Liver (tissue), 9 donors: Measurements from ENCODE around the gene HMGA1. TPM values are rescaled to one million over a fixed set of nuclear protein-coding genes. Genes with fewer than 3 reads are reported as not detected.
"Not testable (repeated sequence)": the region's sequence is repeated elsewhere in the genome, so short reads cannot be mapped to it uniquely, and the experiment has no call there.

Experiments used
- DNase-seq: peaks from one replicate; pipeline ENCODE4 v3.0.0-alpha.2; 2017; ENCODE audit warnings: low spot score
- H3K27ac ChIP-seq, 2 donors: one replicate each; pipeline ENCODE4 v1.7.0; 2013; ENCODE audit warnings: inconsistent platforms in 2 of 2, low read length in 2 of 2, control low read depth in 1 of 2, low read depth in 1 of 2, mild to moderate bottlenecking in 1 of 2
- H3K27me3 ChIP-seq, 4 donors: one replicate each; pipeline versions ENCODE4 v1.6.1 to v1.7.0; 2013; ENCODE audit warnings: low read length in 3 of 4, inconsistent platforms in 1 of 4, mild to moderate bottlenecking in 1 of 4, moderate library complexity in 1 of 4; ENCODE audit not compliant: control insufficient read depth in 4 of 4, insufficient read depth in 4 of 4
- H3K36me3 ChIP-seq, 4 donors: one replicate each; pipeline versions ENCODE4 v1.6.1 to v1.7.0; 2013; ENCODE audit warnings: low read length in 3 of 4, mild to moderate bottlenecking in 3 of 4, low read depth in 1 of 4, moderate library complexity in 1 of 4; ENCODE audit not compliant: control insufficient read depth in 4 of 4, insufficient read depth in 3 of 4
- H3K4me1 ChIP-seq, 4 donors: one replicate each; pipeline versions ENCODE4 v1.6.1 to v1.7.0; 2013; ENCODE audit warnings: low read length in 3 of 4, mild to moderate bottlenecking in 3 of 4, moderate library complexity in 1 of 4; ENCODE audit not compliant: control insufficient read depth in 4 of 4, insufficient read depth in 4 of 4
- H3K4me3 ChIP-seq, 3 donors: one replicate each; pipeline versions ENCODE4 v1.6.1 to v1.7.0; 2013; ENCODE audit warnings: low read length in 3 of 3, control low read depth in 1 of 3, low read depth in 1 of 3, mild to moderate bottlenecking in 1 of 3
- H3K9ac ChIP-seq, 2 donors: one replicate each; pipeline ENCODE4 v1.7.0; 2013; ENCODE audit warnings: low read length in 2 of 2, mild to moderate bottlenecking in 2 of 2, moderate library complexity in 2 of 2, control low read depth in 1 of 2, low read depth in 1 of 2
- H3K9me3 ChIP-seq, 4 donors: one replicate each; pipeline versions ENCODE4 v1.6.1 to v1.7.0; 2013; ENCODE audit warnings: low read length in 3 of 4; ENCODE audit not compliant: control insufficient read depth in 4 of 4
- EGR1 ChIP-seq, 2 donors: IDR thresholded peaks; 2 replicates each; pipeline ENCODE4 v1.6.1; 2016 to 2018; ENCODE audit warnings: antibody characterized with exemption in 2 of 2, low read depth in 2 of 2
- FOXA1 ChIP-seq: IDR thresholded peaks from 2 replicates; pipeline ENCODE4 v1.6.1; 2016; ENCODE audit warnings: antibody characterized with exemption
- GABPA ChIP-seq, 2 donors: IDR thresholded peaks in 1 of 2; conservative IDR thresholded peaks in 1 of 2; 2 replicates each; pipeline ENCODE4 v1.6.1; 2016; ENCODE audit warnings: antibody characterized with exemption in 2 of 2, mild to moderate bottlenecking in 1 of 2, moderate library complexity in 1 of 2
- JUND ChIP-seq, 2 donors: IDR thresholded peaks; 2 replicates each; pipeline ENCODE4 v1.6.1; 2016; ENCODE audit warnings: antibody characterized with exemption in 2 of 2
- RAD21 ChIP-seq, 2 donors: IDR thresholded peaks; 2 replicates each; pipeline ENCODE4 v1.6.1; 2016; ENCODE audit warnings: antibody characterized with exemption in 2 of 2, mild to moderate bottlenecking in 2 of 2
- RXRA ChIP-seq, 2 donors: IDR thresholded peaks; 2 replicates each; pipeline ENCODE4 v1.6.1; 2017 to 2018; ENCODE audit warnings: antibody characterized with exemption in 2 of 2, mild to moderate bottlenecking in 1 of 2
- SP1 ChIP-seq: IDR thresholded peaks from 2 replicates; pipeline ENCODE4 v1.6.1; 2018; ENCODE audit warnings: antibody characterized with exemption, mild to moderate bottlenecking
- TAF1 ChIP-seq: conservative IDR thresholded peaks from 2 replicates; pipeline ENCODE4 v1.6.1; 2016; ENCODE audit warnings: antibody characterized with exemption, mild to moderate bottlenecking
- WGBS: extraction: QIAGEN DNeasy Blood & Tissue Kit; methylation state at CpG from one replicate; pipeline ENCODE4 v1.1.7; 2013; 5-methylcytosine and 5-hydroxymethylcytosine counted together
- polyA plus RNA-seq, 2 donors: library from polyadenylated mRNA; stranded (reverse) in 1 of 2; unstranded in 1 of 2; fragments of 200-250 nt in 1 of 2; fragments of >200 nt in 1 of 2; fragmentation: Nextera tagmentation in 1 of 2; extraction: Ambion mirVana in 1 of 2; gene quantifications; one replicate each; pipeline versions ENCODE4 v1.2.1 to v1.2.3, GENCODE V29; 2013 to 2015
- total RNA-seq, 2 donors: library from RNA; depleted of rRNA; stranded (reverse); fragments of >200 nt; gene quantifications; one replicate each; pipeline ENCODE4 v1.2.3, GENCODE V29; 2014
- TF ChIP-seq, protein P1 (sequence below): IDR thresholded peaks from 2 replicates; pipeline ENCODE4 v1.6.1; 2016; ENCODE audit warnings: antibody characterized with exemption
- TF ChIP-seq, protein P2 (sequence below): IDR thresholded peaks from 2 replicates; pipeline ENCODE4 v1.6.1; 2016; ENCODE audit warnings: antibody characterized with exemption
- TF ChIP-seq, protein P3 (sequence below): IDR thresholded peaks from 2 replicates; pipeline ENCODE4 v1.6.1; 2016; ENCODE audit warnings: antibody characterized with exemption
- TF ChIP-seq, protein P4 (sequence below): IDR thresholded peaks from 2 replicates; pipeline ENCODE4 v1.6.1; 2016; ENCODE audit warnings: antibody characterized with exemption, mild to moderate bottlenecking
- donor health status: healthy.
- donor health status: healthy.
- donor health status: healthy.
- donor health status: healthy.
- donor health status: healthy.

The HMGA1 gene
- total and polyA plus RNA-seq, 4 donors, result 4.2 to 118 (median 8.5) TPM

DNA sequence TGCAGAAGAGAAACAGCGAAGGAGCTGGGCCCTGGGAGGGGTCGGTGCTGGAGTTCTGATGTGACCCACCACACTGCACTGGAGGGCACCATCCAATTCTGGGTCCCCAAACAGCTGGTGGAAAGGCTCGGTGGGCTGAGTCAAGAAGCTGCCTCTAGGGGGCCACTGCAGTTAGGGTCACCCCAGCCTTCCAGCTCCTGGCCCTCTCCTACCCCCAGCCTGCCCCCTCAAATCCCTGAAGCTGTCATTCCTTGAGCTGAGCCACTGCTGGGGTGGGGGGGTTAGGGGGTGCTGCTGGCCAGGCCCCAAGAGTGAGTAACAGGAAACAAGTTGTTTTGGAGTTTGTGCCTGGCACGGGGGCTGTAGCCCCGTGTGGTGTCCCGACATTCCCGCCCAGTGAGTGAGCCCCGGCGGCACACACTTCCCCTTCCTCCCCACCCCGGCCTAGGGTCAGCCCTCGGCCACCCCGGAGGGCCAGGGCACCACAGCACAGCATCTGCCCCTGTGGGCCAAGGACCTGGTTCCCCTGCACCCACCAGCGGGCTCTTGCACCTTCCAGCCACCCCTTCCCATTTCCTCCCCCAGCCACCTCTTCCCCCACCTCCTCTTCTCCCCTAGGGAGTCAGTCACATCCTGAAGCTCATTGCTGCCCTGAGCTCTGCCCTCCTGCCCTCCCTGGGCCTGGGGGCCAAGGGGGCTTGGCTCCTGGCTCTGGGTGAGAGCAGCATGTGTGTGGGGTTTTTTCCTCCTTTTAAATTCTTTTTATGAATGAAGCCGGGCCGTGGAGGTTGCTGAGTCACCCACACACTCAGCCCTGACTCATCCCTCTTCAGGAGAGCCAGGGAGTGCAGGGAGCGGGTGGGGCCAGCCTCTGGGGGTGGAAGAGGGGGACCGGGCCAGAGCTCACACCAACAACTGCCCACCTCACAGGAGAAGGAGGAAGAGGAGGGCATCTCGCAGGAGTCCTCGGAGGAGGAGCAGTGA lies 7.5 kb downstream of the HMGA1 start:
- H3K4me3 ChIP-seq, result no peak overlapping the region

DNA sequence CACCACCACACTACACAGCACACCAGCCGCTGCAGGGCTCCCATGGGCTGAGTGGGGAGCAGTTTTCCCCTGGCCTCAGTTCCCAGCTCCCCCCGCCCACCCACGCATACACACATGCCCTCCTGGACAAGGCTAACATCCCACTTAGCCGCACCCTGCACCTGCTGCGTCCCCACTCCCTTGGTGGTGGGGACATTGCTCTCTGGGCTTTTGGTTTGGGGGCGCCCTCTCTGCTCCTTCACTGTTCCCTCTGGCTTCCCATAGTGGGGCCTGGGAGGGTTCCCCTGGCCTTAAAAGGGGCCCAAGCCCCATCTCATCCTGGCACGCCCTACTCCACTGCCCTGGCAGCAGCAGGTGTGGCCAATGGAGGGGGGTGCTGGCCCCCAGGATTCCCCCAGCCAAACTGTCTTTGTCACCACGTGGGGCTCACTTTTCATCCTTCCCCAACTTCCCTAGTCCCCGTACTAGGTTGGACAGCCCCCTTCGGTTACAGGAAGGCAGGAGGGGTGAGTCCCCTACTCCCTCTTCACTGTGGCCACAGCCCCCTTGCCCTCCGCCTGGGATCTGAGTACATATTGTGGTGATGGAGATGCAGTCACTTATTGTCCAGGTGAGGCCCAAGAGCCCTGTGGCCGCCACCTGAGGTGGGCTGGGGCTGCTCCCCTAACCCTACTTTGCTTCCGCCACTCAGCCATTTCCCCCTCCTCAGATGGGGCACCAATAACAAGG lies 8.5 kb downstream of the HMGA1 start:
- not testable (repeated sequence) for H3K9ac ChIP-seq, H3K4me3 ChIP-seq, H3K9me3 ChIP-seq, H3K27ac ChIP-seq, DNase-seq, H3K27me3 ChIP-seq
- Histone ChIP-seq H3K36me3 (peaks cover 0 to 17% (median 6%) of the 10 kb centered on the region in 4 donors), H3K4me1 (peaks cover 3 to 19% (median 7%) of the 10 kb centered on the region in 4 donors)
- WGBS, result 88% methylated on average over 13 of the region's 13 CpGs

More for the DNA sequence above, 7.5 kb downstream of the HMGA1 start:
- TF ChIP-seq FOXA1 (no peak), RAD21 (IDR thresholded peaks at IDR 0.05) (no peak), TAF1 (no peak)
- TF ChIP-seq, protein P1, sequence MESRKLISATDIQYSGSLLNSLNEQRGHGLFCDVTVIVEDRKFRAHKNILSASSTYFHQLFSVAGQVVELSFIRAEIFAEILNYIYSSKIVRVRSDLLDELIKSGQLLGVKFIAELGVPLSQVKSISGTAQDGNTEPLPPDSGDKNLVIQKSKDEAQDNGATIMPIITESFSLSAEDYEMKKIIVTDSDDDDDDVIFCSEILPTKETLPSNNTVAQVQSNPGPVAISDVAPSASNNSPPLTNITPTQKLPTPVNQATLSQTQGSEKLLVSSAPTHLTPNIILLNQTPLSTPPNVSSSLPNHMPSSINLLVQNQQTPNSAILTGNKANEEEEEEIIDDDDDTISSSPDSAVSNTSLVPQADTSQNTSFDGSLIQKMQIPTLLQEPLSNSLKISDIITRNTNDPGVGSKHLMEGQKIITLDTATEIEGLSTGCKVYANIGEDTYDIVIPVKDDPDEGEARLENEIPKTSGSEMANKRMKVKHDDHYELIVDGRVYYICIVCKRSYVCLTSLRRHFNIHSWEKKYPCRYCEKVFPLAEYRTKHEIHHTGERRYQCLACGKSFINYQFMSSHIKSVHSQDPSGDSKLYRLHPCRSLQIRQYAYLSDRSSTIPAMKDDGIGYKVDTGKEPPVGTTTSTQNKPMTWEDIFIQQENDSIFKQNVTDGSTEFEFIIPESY, result no peak
- peak; percentile 61 for DNase-seq
- WGBS, result 66% methylated on average over 19 of the region's 19 CpGs
- no peaks in the 10 kb centered on the region for H3K27me3 ChIP-seq
- H3K9me3 ChIP-seq, result no peaks in the 10 kb centered on the region
- H3K9ac ChIP-seq, result no peak overlapping the region
- H3K4me1 ChIP-seq, result peaks cover 0 to 14% (median 7%) of the 10 kb centered on the region in 4 donors
- peaks cover 0 to 17% (median 6%) of the 10 kb centered on the region in 4 donors for H3K36me3 ChIP-seq
- peak overlapping the region; percentile 39 to 41 for H3K27ac ChIP-seq

DNA sequence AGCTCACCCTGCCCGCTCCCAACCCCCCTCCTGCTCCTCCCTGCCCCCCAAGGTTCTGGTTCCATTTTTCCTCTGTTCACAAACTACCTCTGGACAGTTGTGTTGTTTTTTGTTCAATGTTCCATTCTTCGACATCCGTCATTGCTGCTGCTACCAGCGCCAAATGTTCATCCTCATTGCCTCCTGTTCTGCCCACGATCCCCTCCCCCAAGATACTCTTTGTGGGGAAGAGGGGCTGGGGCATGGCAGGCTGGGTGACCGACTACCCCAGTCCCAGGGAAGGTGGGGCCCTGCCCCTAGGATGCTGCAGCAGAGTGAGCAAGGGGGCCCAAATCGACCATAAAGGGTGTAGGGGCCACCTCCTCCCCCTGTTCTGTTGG lies 9.1 kb downstream of the HMGA1 start:
- not testable (repeated sequence) for H3K9me3 ChIP-seq, H3K27me3 ChIP-seq, H3K27ac ChIP-seq, H3K9ac ChIP-seq, H3K4me3 ChIP-seq, DNase-seq
- H3K36me3 ChIP-seq, result peaks cover 0 to 17% (median 6%) of the 10 kb centered on the region in 4 donors
- WGBS, result 87% methylated on average over 7 of the region's 7 CpGs
- H3K4me1 ChIP-seq, result peaks cover 3 to 20% (median 7%) of the 10 kb centered on the region in 4 donors

DNA sequence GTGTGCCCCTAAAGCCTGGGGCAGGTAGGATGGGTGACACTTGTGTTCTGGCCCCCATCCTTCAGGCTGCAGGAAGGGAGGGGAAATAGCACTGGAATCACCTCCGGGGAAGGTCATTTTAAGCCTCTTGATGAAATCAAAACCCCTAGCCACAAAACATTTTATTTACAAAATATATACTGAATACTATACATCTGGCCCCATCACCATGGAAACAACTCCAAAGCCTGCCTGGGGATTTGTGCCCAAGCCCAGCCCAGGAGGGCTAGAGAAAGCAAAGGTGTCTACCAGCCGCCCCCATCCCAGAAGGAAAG lies 9.5 kb downstream of the HMGA1 start:
- Histone ChIP-seq H3K36me3 (peaks cover 0 to 13% (median 6%) of the 10 kb centered on the region in 4 donors), H3K27ac (no peak overlapping the region)
- DNase-seq, result no peak
- TF ChIP-seq SP1 (no peak), JUND (IDR thresholded peaks at IDR 0.05) (no peak), EGR1 (IDR thresholded peaks at IDR 0.05; ENCODE audit: low read depth in 2 of 2) (no peak), RXRA (IDR thresholded peaks at IDR 0.05) (no peak), GABPA (IDR thresholded peaks at IDR 0.05 in 1 of 2, conservative IDR thresholded peaks at IDR 0.05 in 1 of 2) (no peak), TAF1 (no peak)
- TF ChIP-seq, protein P2, sequence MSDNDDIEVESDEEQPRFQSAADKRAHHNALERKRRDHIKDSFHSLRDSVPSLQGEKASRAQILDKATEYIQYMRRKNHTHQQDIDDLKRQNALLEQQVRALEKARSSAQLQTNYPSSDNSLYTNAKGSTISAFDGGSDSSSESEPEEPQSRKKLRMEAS, result no peak
- TF ChIP-seq, protein P3, sequence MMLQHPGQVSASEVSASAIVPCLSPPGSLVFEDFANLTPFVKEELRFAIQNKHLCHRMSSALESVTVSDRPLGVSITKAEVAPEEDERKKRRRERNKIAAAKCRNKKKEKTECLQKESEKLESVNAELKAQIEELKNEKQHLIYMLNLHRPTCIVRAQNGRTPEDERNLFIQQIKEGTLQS, result no peak
- TF ChIP-seq, protein P1, result no peak
- TF ChIP-seq, protein P4, sequence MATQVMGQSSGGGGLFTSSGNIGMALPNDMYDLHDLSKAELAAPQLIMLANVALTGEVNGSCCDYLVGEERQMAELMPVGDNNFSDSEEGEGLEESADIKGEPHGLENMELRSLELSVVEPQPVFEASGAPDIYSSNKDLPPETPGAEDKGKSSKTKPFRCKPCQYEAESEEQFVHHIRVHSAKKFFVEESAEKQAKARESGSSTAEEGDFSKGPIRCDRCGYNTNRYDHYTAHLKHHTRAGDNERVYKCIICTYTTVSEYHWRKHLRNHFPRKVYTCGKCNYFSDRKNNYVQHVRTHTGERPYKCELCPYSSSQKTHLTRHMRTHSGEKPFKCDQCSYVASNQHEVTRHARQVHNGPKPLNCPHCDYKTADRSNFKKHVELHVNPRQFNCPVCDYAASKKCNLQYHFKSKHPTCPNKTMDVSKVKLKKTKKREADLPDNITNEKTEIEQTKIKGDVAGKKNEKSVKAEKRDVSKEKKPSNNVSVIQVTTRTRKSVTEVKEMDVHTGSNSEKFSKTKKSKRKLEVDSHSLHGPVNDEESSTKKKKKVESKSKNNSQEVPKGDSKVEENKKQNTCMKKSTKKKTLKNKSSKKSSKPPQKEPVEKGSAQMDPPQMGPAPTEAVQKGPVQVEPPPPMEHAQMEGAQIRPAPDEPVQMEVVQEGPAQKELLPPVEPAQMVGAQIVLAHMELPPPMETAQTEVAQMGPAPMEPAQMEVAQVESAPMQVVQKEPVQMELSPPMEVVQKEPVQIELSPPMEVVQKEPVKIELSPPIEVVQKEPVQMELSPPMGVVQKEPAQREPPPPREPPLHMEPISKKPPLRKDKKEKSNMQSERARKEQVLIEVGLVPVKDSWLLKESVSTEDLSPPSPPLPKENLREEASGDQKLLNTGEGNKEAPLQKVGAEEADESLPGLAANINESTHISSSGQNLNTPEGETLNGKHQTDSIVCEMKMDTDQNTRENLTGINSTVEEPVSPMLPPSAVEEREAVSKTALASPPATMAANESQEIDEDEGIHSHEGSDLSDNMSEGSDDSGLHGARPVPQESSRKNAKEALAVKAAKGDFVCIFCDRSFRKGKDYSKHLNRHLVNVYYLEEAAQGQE, result no peak

More for the DNA sequence above, 9.5 kb downstream of the HMGA1 start:
- peaks cover 3 to 20% (median 7%) of the 10 kb centered on the region in 4 donors for H3K4me1 ChIP-seq
- H3K9me3 ChIP-seq, result no peaks in the 10 kb centered on the region
- H3K9ac ChIP-seq, result no peak overlapping the region
- H3K4me3 ChIP-seq, result no peak overlapping the region
- WGBS, result 70% methylated on average over 2 of the region's 2 CpGs
- no peaks in the 10 kb centered on the region for H3K27me3 ChIP-seq
